Spleen (tissue), 7 donors: ENCODE results near the gene TMEM45B.
"Not testable (repeated sequence)": the region's sequence is repeated elsewhere in the genome, so short reads cannot be mapped to it uniquely, and the experiment has no call there.

Experiments used
- CTCF ChIP-seq, 11 experiments: fragments of 200-600 bp in 7 of 11; fragments of 450-650 bp in 4 of 11; sonication (generic) in 4 of 11; IDR thresholded peaks in 8 of 11; conservative IDR thresholded peaks in 3 of 11; 1 replicate in 7 of 11; 2 replicates in 4 of 11; pipeline versions ENCODE4 v1.4.0 to v1.8.0; 2016 to 2021; ENCODE audit warnings: antibody characterized with exemption in 11 of 11, inconsistent platforms in 4 of 11, mild to moderate bottlenecking in 1 of 11
- POLR2A ChIP-seq, 3 donors: fragments of 450-650 bp; IDR thresholded peaks; one replicate each; pipeline ENCODE4 v1.5.1; 2017; ENCODE audit warnings: antibody characterized with exemption in 3 of 3, mild to moderate bottlenecking in 1 of 3
- donor health status: DM: no; HTN: no; CAD: no; lungs with moderate emphysema.
- donor health status: DM: no; HTN: no; CAD: no.
- donor health status: DM: no; HTN: no; CAD: no.

DNA sequence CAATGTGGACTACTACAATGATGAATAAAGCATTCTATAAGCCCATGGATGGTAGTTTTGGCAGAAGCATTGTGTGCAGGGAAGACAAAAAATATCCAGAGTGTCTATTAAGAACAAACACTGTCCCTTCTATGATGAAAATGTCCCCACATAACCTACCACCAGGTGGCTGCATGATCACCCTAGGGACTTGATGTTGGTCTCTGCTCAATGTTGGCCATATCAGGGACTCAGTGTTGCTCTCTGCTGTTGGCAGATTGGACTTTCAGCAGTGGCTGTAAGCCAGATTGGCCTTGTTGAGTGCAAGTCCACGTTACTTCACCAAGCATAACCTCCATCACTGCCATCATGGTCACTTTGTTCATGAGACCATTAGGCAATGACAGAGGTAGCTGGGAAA is 44.2 kb upstream of the TMEM45B start:
- TF ChIP-seq CTCF (IDR thresholded peaks at IDR 0.05 in 8 of 11, conservative IDR thresholded peaks at IDR 0.05 in 3 of 11); POLR2A (IDR thresholded peaks at IDR 0.05): not testable (repeated sequence)
